Spleen (tissue), 7 donors: ENCODE data around the gene AUH.

Experiments used
- CTCF ChIP-seq, 11 experiments: fragments of 200-600 bp in 7 of 11; fragments of 450-650 bp in 4 of 11; sonication (generic) in 4 of 11; IDR thresholded peaks in 8 of 11; conservative IDR thresholded peaks in 3 of 11; 1 replicate in 7 of 11; 2 replicates in 4 of 11; pipeline versions ENCODE4 v1.4.0 to v1.8.0; 2016 to 2021; ENCODE audit warnings: antibody characterized with exemption in 11 of 11, inconsistent platforms in 4 of 11, mild to moderate bottlenecking in 1 of 11
- POLR2A ChIP-seq, 3 donors: fragments of 450-650 bp; IDR thresholded peaks; one replicate each; pipeline ENCODE4 v1.5.1; 2017; ENCODE audit warnings: antibody characterized with exemption in 3 of 3, mild to moderate bottlenecking in 1 of 3
- POLR2AphosphoS5 ChIP-seq, 3 donors: sonication (generic); formaldehyde crosslinking; IDR thresholded peaks; one replicate each; pipeline ENCODE4 v1.5.1; 2017; ENCODE audit warnings: antibody characterized with exemption in 3 of 3
- donor health status: DM: no; HTN: no; CAD: no; lungs with moderate emphysema.
- donor health status: DM: no; HTN: no; CAD: no.
- donor health status: DM: no; HTN: no; CAD: no.

GRCh38 chr9:91371894-91372293 lies 10.2 kb upstream of the AUH start:
- no peak for TF ChIP-seq CTCF (IDR thresholded peaks at IDR 0.05 in 8 of 11, conservative IDR thresholded peaks at IDR 0.05 in 3 of 11)
- no peak for TF ChIP-seq POLR2A (IDR thresholded peaks at IDR 0.05)
- no peak for TF ChIP-seq POLR2AphosphoS5 (IDR thresholded peaks at IDR 0.05)
